Islet precursor cell (in vitro differentiated cells): ENCODE measurements around the gene ADAMTSL1.

Source experiments
- DNase-seq: peaks from one replicate; pipeline ENCODE4 v3.0.0-alpha.2; 2018

The ADAMTSL1 gene

DNA sequence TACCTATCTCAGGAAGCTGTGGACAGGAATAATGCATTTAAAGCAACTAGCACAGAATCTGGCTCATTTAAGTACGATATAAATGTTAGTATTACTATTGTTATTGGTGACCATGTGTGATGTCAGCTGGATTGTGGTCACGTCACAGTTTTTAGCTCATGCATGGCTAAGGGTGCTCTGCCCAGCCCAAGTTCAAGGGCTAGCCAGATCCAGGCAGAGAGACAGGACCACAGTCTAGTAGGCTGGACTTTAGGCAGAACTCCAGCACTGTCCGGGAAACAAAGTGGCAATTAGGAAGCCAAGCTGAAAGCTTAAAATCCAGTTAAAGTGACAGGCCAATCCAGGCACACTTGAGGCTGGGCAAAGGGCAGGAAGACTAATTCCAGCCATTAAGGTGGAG is 273.6 kb downstream of the ADAMTSL1 start:
- no peak for DNase-seq

DNA sequence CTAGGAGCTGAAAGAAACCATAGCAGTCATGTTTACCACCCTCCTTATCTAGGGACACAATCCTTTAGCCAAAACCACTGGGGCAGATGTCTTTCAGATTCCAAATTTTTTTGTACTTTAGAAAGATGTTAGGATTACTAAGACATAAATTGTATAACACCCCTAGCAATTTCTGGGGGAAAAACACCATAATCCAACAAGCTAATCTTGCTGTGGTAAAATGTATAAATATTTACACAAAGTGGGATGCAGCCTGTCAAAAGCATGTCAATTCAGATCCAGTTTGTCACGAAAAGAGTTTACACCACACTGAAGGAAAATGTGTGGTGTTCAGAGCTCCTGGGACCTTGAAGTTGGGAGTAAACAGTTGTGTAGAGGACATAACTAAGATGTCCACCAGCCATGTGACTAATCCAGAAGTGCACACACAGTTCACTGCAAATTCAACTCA is 274.3 kb downstream of the ADAMTSL1 start:
- DNase-seq = no peak

DNA sequence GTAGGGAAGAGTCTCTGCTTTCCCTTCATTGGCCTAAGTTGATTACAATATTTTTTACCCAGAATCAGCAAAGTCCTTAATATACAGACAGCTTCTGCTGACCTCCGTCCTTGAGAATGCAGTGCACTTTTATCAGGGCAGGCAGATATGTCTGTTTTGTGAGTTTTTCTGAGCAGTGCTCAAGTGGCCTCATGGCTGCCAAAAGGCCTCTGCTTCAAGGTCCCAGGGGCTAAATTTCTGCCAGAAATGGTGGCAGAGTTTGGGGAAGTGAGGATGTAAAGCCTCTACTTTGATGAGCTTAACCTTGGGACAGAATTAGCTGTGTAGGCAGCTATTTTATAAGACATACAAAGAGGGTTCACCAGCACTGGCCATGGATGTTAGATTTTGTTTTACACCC is 275.8 kb downstream of the ADAMTSL1 start:
- no peak for DNase-seq

DNA sequence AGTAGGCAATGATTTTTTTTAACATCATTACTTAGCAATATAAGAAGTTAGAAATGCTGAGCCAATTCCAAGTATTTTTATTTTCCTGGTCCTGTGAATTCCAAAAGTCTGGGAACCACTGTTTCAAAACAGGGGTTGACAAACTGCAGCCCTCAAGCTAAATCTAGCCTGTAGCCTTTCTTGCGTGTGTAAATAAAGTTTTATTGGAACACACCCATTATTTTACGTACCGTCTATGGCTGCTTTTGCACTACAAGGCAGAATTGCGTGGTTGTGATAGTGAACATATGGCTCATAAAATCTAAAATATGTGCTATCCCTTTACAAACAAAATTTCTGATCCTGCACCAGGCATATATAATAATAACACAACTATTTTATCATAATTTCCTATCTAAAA is 280.0 kb downstream of the ADAMTSL1 start:
- no peak for DNase-seq

DNA sequence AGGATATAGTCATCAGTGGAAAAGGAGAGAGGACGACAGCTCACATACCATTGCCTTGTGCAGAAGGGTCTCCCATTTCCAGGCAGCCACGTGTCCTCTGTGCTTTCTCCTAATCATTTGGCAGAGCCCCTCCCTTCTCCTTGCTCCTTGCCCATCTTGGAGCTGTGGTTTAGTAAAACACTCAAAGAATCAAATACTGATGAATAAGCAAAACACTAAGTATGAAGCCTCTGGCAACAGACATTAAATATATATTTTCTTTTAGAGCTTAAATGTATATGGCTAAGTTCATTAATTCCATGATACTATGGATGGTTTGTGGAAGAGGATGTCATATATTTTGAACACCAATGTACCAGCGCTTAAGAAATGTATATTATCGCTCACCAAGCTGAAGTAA is 280.6 kb downstream of the ADAMTSL1 start:
- no peak for DNase-seq

DNA sequence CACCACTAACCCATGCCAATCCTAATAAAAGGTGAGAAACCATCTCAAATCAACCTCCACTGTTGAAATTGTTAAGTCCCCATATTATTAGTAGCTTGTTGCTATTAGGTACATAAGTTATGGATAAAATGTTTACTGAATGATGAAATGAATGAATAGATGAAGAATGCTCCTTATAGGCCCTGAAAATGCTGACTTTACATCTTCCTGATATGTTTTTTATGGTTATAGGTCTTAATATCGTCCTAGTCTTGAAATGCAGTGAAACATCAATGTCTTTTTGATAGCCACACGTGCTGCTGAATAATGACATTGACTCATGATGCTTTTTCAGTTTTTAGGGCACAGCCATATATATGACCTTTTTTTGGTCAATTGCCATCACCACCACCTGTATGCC is 281.3 kb downstream of the ADAMTSL1 start:
- no peak for DNase-seq

DNA sequence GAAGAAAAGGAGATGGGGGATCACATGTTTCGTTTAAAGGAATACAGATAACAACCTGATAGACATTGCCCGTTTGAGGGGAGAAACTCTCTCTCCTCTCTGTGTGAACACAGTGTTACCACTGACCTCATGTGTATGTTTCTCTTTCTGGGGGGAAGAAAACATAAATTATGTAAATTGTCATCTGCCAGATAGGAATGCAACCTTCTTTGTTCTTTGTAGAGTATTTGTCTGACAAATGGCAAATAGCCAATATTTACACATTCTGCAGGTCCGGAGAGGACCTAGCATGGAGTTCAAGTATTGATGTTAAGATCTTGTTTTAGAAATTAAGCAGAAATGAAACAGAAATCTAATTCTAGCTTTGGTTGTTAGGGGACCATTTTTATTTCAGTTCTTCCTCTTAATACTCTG is 282.8 kb downstream of the ADAMTSL1 start:
- DNase-seq = no peak

DNA sequence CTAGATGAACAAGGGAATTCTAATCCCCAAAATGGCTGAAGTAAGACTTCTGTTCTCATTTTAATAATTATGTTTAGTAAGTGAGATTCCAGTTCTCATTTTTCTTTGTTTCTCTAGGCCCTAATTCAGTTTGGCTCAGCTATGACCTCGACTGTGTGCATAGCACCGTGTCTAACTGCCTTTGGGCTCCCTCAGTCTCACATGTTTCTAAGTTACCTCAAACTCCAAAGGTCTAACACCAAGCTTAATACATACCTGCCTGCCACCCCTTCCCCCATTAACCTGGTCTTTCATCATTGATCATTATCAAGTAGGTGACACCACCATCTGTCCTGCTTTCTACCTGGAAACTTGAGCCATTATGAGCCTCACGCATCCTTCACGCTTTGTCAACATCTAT is 285.9 kb downstream of the ADAMTSL1 start:
- no peak for DNase-seq

DNA sequence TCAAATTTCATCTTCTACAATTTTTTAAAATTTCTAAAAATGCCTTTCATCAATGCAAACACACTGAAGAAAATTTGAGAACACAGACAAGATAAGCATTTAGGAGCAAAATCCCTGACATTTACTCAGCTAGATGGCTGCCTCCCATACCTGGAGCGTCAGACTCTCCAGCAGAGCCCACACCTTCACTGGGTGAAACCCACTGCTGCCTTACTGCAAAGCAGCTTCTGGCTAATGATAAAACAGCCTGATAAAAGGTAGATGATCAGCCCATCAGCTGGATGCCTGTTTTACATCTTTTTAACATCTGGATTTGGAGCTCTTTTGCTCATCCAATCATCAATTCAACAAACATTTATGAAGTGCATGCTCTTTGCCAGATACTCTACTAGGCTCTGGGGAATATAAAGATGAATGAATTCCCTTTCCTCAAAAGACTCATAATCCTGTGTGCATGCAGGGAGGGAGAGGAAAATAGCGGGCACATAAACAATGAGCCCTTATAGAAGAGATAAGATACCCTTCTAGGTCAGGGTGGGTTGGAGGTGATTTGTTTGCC is 287.9 kb downstream of the ADAMTSL1 start:
- no peak for DNase-seq

DNA sequence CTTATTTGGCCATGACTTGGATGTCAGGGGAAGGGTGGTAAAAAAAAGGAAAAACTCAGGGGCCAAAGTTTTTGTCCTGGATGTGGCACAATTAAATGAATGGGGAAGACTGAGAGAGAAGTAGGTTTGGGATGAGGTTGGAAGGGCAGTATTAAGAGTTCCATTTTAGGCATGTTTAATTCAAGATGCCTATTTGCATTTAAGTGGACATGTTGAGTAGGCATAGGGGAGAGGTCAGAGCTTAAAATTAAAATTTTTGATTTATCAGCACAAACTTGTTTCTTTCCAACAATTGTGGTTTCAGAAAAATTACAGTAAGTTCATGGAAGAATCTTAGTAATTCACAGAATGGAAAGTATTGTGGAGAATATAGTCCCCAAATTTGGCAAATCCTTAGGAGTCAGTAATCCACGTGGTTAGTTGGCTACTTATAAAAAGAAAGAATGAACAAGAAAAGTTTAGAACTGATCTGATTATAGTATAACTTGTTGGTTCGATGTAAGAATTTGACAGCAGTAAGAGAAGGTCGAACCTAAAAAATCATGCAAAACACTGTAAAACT is 293.1 kb downstream of the ADAMTSL1 start:
- no peak for DNase-seq

DNA sequence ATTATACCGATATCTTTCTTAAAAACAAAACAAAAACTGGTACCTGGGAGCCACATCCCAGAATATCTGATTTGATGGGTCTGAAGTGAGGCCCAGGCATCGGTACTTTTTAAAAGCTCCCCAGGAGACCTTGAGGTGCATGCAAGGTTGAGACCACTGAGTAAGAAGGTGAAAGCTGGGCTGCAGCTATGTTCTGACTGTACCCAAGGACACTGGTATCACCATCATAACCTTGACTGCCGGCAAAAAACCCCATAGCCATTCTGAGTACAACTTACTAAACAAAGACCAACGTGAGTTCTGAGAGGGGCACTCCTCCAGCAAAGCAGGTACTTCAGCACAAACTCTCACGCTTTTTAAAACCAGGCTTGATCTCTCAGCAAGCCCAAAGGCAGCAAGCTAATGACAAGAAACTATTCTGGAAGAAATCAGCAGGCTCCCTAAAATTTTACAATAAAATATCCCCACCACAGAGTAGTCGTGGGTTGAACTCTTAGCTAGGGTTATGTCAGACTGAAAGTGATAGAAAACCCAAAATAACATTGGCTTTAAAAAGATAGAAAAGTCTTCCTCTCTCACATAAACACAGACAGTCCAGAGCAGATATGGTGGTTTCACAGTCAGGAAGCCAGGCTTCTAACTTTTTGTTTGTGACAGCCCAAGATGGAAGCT is 295.1 kb downstream of the ADAMTSL1 start:
- DNase-seq = no peak

DNA sequence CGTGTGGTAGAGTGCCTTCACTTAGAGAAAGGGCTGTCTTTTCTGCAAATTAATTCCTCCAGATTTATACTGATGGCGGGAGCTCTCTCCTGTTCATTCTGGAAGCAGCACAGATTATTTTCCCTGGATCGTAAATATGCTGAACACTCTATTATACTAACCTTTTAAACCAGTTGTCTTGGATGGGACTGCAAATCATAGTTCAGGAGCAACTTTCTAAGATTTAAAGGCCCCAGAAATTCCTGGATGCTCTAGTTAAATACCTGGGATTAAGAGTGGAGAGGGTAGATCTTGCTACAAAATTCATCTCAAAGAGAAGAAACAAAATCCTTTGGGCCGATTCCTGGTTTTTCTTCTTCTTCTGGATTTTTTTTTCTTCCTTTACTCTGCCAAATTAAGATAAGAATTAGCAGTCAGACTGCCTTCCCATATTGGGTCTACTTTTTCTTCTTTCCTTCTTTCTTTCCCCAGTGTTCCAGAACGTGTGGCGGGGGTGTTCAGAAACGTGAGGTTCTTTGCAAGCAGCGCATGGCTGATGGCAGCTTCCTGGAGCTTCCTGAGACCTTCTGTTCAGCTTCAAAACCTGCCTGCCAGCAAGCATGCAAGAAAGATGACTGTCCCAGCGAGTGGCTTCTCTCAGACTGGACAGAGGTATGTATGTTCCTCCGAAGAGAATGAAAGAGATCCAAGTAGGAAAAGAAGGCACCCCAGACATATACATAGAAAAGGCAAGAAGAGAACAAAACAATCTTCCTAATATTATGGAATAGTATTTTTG is 296.4 kb downstream of the ADAMTSL1 start:
- DNase-seq = no peak

DNA sequence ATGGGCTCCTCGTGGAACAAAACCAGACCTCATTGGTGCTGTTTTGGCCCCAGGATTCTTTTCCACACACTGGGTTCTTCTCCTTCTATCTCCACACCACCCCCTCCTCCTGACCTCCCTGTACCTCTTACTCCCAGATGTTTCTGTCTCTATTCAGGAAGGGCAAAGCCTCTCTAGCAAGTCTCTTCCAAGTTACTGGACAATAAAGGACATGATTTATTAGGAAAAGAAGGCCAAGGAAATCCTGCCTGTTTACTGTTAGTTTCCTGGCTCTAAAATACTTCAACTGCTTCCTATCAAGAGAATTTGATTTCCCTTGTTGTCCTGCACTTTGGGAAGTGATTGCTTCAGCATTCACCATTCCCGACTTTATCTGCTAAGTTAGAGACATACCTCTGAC is 297.1 kb downstream of the ADAMTSL1 start:
- no peak for DNase-seq

DNA sequence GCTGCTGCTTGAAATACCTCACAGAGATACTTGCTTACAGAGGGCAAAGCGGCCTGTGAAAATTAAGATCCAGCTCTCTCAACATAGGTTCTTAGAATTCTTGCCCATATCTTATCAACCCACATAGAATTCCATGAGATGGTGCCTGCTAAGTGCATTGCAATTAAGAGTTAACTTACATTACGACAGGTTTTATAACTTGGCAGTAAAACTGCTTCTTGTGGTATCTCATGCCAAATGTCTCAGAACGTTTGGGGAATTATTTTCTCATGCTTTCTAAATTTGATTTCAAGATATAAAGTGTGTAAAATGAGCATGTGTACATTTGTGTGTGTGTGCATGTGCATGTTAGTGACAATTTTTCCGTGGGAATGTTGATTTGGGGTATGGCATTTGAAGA is 297.8 kb downstream of the ADAMTSL1 start:
- DNase-seq = no peak

DNA sequence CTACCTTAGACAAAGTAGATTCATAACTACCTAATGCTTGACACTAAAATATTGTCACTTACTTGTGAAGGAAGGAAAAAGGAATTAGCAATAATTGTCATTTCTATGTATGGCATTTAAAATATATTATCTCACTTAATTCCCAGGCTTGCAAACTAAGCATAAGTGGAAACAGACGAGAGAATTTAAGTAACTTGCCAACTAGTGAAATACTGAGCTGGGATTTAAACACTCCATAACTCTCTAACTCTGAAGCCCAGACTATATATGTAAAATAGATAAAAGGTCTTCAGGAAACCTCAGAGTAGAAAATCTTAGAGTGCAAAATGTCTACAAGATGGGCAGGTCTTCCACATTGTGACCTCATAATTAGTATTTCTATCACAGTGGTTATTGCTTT is 301.3 kb downstream of the ADAMTSL1 start:
- no peak for DNase-seq

DNA sequence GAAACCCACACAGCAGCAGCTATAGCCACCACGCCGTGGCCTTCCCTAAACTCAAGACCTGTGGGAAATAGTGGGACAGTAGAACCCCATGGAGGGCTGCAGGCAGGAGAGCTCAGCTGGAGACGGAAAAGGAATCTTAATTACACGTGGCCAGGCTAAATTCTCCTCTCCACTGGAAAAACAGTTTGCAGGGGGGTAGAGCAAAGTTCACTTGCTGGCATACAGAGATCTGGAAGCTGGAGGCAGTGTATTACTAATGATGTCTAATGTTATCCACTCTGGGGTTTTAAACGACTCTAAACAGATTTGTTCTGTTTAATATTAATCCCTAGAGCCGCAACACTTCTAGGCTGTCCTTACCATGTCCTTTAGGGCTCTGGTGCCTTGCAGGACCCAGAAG is 302.0 kb downstream of the ADAMTSL1 start:
- DNase-seq = no peak

DNA sequence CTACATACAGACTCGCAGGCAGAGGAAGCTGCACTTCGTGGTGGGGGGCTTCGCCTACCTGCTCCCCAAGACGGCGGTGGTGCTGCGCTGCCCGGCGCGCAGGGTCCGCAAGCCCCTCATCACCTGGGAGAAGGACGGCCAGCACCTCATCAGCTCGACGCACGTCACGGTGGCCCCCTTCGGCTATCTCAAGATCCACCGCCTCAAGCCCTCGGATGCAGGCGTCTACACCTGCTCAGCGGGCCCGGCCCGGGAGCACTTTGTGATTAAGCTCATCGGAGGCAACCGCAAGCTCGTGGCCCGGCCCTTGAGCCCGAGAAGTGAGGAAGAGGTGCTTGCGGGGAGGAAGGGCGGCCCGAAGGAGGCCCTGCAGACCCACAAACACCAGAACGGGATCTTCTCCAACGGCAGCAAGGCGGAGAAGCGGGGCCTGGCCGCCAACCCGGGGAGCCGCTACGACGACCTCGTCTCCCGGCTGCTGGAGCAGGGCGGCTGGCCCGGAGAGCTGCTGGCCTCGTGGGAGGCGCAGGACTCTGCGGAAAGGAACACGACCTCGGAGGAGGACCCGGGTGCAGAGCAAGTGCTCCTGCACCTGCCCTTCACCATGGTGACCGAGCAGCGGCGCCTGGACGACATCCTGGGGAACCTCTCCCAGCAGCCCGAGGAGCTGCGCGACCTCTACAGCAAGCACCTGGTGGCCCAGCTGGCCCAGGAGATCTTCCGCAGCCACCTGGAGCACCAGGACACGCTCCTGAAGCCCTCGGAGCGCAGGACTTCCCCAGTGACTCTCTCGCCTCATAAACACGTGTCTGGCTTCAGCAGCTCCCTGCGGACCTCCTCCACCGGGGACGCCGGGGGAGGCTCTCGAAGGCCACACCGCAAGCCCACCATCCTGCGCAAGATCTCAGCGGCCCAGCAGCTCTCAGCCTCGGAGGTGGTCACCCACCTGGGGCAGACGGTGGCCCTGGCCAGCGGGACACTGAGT is 303.2 kb downstream of the ADAMTSL1 start:
- DNase-seq = no peak

DNA sequence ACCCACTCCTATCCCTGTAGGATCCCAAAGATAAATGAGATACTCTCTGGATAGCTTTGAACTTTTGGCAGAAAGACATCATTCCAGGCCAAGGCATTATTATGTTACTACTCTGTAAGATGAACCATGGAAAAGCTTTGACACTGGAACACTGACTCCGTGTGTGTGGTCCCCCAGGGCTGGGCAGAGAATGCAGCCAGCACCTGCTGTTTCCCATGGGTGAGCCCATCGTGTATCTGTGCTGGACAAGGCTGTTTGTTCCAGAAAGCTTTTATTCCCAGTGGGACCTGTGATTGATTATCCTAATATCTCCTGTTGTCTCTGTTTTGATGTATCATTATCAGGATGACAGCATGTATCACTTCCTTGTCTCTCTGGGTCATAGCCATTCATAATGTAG is 304.2 kb downstream of the ADAMTSL1 start:
- DNase-seq = no peak

DNA sequence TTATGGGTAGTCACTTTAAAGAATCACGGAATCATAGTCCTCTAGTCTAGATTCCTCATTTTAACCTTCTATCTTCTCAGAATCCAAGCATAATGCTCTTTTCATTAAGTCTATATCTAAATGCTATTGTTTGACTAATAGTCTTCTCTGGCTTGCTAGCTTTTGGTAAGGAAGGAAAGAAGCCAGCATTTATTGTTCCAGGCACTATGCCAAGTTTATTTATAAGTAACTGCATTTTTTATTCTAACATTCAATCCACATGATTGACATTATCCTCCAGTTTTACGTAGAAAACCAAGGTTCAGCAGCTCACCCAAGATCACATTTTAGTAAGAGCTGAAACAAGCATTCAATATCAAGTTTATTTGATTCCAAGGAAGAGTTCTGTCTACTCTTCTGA is 304.9 kb downstream of the ADAMTSL1 start:
- no peak for DNase-seq

DNA sequence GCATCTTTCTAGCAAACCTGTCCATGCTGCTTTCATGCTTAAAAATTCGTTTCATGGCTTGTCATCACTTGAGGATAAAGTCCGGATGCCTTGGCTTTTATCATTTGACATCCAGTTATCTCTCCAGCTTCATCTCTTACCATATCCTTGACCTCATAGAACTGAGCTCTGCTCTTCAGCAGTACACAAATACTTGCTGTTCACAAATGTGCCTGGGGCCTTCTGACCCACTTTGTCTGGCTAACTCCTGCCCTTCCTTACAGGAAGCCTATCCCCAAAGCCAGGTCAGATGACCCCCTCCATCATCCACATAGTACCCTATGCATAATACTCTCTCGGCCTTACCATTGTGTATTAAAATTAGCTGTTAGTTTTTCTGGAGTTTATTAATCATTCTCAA is 310.0 kb downstream of the ADAMTSL1 start:
- DNase-seq = no peak

DNA sequence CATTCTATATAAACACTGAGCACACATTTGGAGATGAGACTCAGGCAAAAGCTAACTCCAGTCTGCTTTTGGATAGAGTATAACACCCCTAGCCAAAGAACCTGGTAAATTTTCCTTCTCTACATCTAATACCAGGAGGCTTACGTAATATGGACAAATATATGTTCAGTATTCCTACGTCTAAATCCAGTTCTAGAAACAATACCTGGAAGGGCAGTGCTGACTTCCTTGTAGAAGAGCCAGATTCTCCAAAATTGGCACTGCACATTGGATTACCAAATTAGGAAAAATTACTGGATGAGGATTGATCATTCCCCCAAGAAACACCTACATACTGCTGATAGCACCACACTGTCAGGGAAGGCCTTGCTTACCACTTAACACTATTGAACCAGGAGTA is 311.7 kb downstream of the ADAMTSL1 start:
- no peak for DNase-seq

DNA sequence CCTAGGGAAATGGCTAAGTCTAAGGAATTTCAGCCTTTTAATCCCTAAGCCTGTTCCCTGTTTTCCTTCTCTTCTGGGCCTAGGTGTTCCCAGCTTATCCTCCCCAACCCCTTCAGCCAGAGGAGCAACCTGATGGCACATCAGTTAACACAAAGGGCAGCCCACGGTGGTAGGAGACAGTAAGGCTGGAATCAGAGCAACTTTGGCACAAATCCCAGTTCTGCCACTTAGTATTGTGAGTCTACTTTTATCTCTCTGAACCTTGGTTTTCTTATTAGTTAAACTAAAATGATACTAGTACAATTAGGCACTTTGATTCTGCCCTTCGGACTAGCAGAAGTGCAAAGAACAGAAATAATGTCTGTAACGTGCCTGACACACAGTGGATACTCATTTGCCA is 312.2 kb downstream of the ADAMTSL1 start:
- no peak for DNase-seq
